Astrocyte (in vitro differentiated cells and primary cell): ENCODE measurements around the gene SLC22A5. TPM values are rescaled to one million over a fixed set of nuclear protein-coding genes. Genes with fewer than 3 reads are reported as not detected.
A peak's percentile ranks its signal among the peaks of the same experiment; 100 is the strongest.

Experiments
- DNase-seq: peaks from one replicate; pipeline ENCODE4 v3.0.0-alpha.2; 2010; ENCODE audit warnings: low read depth
- FAIRE-seq: peaks from 2 replicates; lab custom pipeline; 2011; peaks lifted over from hg19 to GRCh38; lab: Jason Lieb, UNC
- H2AFZ ChIP-seq: 2 replicates; pipeline ENCODE4 v1.6.0; 2012; ENCODE audit warnings: low read depth, low read length, inconsistent platforms
- H3K27ac ChIP-seq: 2 replicates; pipeline ENCODE4 v1.5.1; 2011; ENCODE audit warnings: low read depth, low read length, inconsistent platforms
- H3K27me3 ChIP-seq: 2 replicates; pipeline ENCODE4 v1.6.0; 2011; ENCODE audit warnings: low read length, inconsistent platforms; ENCODE audit not compliant: insufficient read depth
- H3K36me3 ChIP-seq: 2 replicates; pipeline ENCODE4 v1.5.1; 2011; ENCODE audit warnings: low read length, inconsistent platforms; ENCODE audit not compliant: insufficient read depth
- H3K4me1 ChIP-seq: 2 replicates; pipeline ENCODE4 v1.5.1; 2011; ENCODE audit warnings: low read length, inconsistent platforms; ENCODE audit not compliant: insufficient read depth
- H3K4me2 ChIP-seq: 2 replicates; pipeline ENCODE4 v1.6.0; 2012; ENCODE audit warnings: low read length, inconsistent platforms
- H3K4me3 ChIP-seq: 2 replicates; pipeline ENCODE4 v1.5.1; 2011; ENCODE audit warnings: low read depth, mild to moderate bottlenecking, low read length, inconsistent platforms; ENCODE audit not compliant: insufficient read depth
- H3K79me2 ChIP-seq: 2 replicates; pipeline ENCODE4 v1.6.0; 2012; ENCODE audit warnings: mild to moderate bottlenecking, low read length, inconsistent platforms; ENCODE audit not compliant: insufficient read depth
- H3K9ac ChIP-seq: 2 replicates; pipeline ENCODE4 v1.6.0; 2012; ENCODE audit warnings: mild to moderate bottlenecking, low read length, inconsistent platforms
- H3K9me3 ChIP-seq: 2 replicates; pipeline ENCODE4 v1.5.1; 2012; ENCODE audit warnings: low read depth, mild to moderate bottlenecking, low read length, inconsistent platforms; ENCODE audit not compliant: insufficient read depth
- H4K20me1 ChIP-seq: 2 replicates; pipeline ENCODE4 v1.6.0; 2012; ENCODE audit warnings: low read length, inconsistent platforms; ENCODE audit not compliant: insufficient read depth
- H3K27ac Mint-ChIP-seq: one replicate; pipeline ENCODE4 v1.8.0; 2021; ENCODE audit warnings: mild to moderate bottlenecking, mixed read lengths; ENCODE audit not compliant: unreplicated experiment
- H3K27me3 Mint-ChIP-seq: one replicate; pipeline ENCODE4 v1.8.0; 2021; ENCODE audit warnings: low read depth, mixed read lengths; ENCODE audit not compliant: unreplicated experiment
- H3K36me3 Mint-ChIP-seq: one replicate; pipeline ENCODE4 v1.8.0; 2021; ENCODE audit warnings: low read depth, mixed read lengths; ENCODE audit not compliant: unreplicated experiment
- H3K4me1 Mint-ChIP-seq: one replicate; pipeline ENCODE4 v1.8.0; 2021; ENCODE audit warnings: low read depth, mixed read lengths; ENCODE audit not compliant: unreplicated experiment
- H3K4me3 Mint-ChIP-seq: one replicate; pipeline ENCODE4 v1.8.0; 2021; ENCODE audit warnings: mild to moderate bottlenecking, moderate library complexity, mixed read lengths; ENCODE audit not compliant: unreplicated experiment
- H3K9me3 Mint-ChIP-seq: one replicate; pipeline ENCODE4 v1.8.0; 2021; ENCODE audit warnings: mild to moderate bottlenecking, mixed read lengths; ENCODE audit not compliant: unreplicated experiment
- EZH2 ChIP-seq: IDR thresholded peaks from 2 replicates; pipeline ENCODE4 v1.6.1; 2012; ENCODE audit warnings: mild to moderate bottlenecking, low read length, inconsistent platforms; ENCODE audit not compliant: insufficient read depth
- total RNA-seq: library from RNA; stranded (reverse); gene quantifications from 2 replicates; pipeline ENCODE4 v1.2.1, GENCODE V29; 2021
- TF ChIP-seq, protein P1 (sequence below): IDR thresholded peaks from 2 replicates; pipeline ENCODE4 v1.5.1; 2011; ENCODE audit warnings: low read depth, mild to moderate bottlenecking, inconsistent platforms, low read length, moderate library complexity; ENCODE audit not compliant: insufficient read depth

SLC22A5 gene
- total RNA-seq, 1 donor from 2014 or later, result 8.3 TPM

DNA sequence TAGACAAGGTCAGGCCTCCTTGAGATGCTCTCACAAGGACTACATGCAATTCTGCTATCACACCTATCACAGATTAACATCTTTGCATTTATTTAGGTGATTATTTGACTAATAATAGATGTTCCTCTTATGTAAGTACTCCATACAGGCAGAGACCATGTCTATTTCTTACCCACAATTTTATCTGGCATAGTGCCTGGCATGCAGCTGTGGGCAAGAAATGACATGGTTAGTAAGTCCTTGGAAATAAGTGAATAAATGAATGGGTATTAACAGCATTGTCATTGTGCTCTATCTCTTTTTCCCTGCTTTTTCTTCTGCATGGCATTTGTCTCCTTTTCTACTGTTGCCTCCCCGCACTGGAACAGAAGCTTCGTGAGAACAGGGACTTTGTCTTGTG lies 49.4 kb downstream of the SLC22A5 start:
- Mint-ChIP-seq H3K27me3 (no peaks in the 10 kb centered on the region), H3K36me3 (peaks cover 12% of the 10 kb centered on the region), H3K4me3 (no peak overlapping the region), H3K9me3 (no peaks in the 10 kb centered on the region), H3K27ac (no peak overlapping the region), H3K4me1 (peaks cover 49% of the 10 kb centered on the region)
- no peak overlapping the region for H3K27ac ChIP-seq
- H3K4me2 ChIP-seq, result no peak overlapping the region
- DNase-seq (no peak), FAIRE-seq (no peak)
- H4K20me1 ChIP-seq, result no peaks in the 10 kb centered on the region
- no peak overlapping the region for H3K4me3 ChIP-seq
- no peak for TF ChIP-seq EZH2
- TF ChIP-seq, protein P1, sequence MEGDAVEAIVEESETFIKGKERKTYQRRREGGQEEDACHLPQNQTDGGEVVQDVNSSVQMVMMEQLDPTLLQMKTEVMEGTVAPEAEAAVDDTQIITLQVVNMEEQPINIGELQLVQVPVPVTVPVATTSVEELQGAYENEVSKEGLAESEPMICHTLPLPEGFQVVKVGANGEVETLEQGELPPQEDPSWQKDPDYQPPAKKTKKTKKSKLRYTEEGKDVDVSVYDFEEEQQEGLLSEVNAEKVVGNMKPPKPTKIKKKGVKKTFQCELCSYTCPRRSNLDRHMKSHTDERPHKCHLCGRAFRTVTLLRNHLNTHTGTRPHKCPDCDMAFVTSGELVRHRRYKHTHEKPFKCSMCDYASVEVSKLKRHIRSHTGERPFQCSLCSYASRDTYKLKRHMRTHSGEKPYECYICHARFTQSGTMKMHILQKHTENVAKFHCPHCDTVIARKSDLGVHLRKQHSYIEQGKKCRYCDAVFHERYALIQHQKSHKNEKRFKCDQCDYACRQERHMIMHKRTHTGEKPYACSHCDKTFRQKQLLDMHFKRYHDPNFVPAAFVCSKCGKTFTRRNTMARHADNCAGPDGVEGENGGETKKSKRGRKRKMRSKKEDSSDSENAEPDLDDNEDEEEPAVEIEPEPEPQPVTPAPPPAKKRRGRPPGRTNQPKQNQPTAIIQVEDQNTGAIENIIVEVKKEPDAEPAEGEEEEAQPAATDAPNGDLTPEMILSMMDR, result no peak
- peak overlapping the region; percentile 30 for H3K9ac ChIP-seq
- no peak overlapping the region for H2AFZ ChIP-seq
- no peaks in the 10 kb centered on the region for H3K36me3 ChIP-seq
- H3K79me2 ChIP-seq, result peaks cover 5% of the 10 kb centered on the region
- peaks cover 29% of the 10 kb centered on the region for H3K4me1 ChIP-seq
- H3K27me3 ChIP-seq, result no peaks in the 10 kb centered on the region
- no peaks in the 10 kb centered on the region for H3K9me3 ChIP-seq

DNA sequence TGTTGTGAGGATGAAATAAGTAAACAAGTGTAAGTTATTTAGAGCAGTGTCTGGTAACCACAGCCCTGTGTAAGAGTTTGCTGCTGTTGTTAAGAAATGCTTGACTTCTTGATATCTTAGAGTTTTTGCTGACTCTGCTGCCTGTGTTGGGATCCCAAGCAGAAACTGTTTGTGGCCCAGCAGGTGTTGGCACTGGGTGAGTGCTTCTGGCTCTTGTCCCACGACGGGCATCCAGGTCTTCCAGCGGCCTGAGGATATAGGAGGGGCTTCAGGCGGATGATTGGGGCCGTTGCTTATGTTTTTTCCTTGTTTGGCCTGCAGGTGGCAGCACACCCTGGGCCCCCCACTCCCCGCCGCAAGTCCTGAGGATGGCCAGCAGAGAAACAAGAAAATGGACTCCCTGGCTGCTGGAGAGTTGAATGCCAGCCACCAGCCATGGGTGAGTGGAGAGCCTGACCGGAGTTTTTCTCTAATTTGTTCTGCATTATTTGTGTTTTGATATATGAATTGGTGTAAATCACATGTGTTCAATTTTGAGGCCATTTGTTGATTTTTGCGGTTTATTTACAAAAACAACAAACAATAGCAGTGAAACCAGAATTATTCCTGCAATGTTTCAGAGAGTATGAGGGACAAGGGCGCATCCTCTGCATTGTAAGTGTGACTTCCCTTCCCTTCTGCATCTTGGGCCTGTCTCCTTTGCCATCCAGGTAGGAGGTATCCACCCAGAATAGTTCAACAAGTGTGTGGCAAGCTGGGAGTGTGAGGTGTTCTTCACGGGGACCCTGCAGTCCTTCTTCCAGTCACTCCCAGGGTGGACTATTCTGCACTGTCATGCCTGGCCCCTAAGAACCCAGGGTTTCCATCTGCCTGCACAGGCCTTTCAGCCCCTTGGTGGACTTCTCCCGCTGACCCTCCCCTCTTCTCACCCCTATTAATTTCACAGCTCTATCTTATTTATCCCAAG lies 50.3 kb downstream of the SLC22A5 start:
- H3K36me3 ChIP-seq, result no peaks in the 10 kb centered on the region
- Mint-ChIP-seq H3K9me3 (no peaks in the 10 kb centered on the region), H3K27ac (peak overlapping the region; percentile 49), H3K27me3 (no peaks in the 10 kb centered on the region), H3K4me3 (peak overlapping the region; percentile 71), H3K36me3 (peaks cover 12% of the 10 kb centered on the region), H3K4me1 (peaks cover 47% of the 10 kb centered on the region)
- no peak overlapping the region for H3K27ac ChIP-seq
- DNase-seq (peak; percentile 48), FAIRE-seq (no peak)
- H2AFZ ChIP-seq, result peak overlapping the region; percentile 43
- peaks cover 9% of the 10 kb centered on the region for H3K79me2 ChIP-seq
- peaks cover 27% of the 10 kb centered on the region for H3K4me1 ChIP-seq
- no peak overlapping the region for H3K4me3 ChIP-seq
- H3K27me3 ChIP-seq, result no peaks in the 10 kb centered on the region
- H3K4me2 ChIP-seq, result peak overlapping the region; percentile 29
- no peaks in the 10 kb centered on the region for H4K20me1 ChIP-seq
- no peak for TF ChIP-seq EZH2
- TF ChIP-seq, protein P1, result peak; percentile 66
- no peaks in the 10 kb centered on the region for H3K9me3 ChIP-seq
- peak overlapping the region; percentile 30 for H3K9ac ChIP-seq
